Umbilical cord (tissue), 2 donors: Measurements from ENCODE around the gene LARGE1. TPM values are rescaled to one million over a fixed set of nuclear protein-coding genes. Genes with fewer than 3 reads are reported as not detected.
"Not testable (repeated sequence)": the region's sequence is repeated elsewhere in the genome, so short reads cannot be mapped to it uniquely, and the experiment has no call there.

Experiments used
- DNase-seq: peaks from one replicate; pipeline ENCODE4 v3.0.0-alpha.2; 2015; ENCODE audit warnings: low spot score
- total RNA-seq: library from RNA; depleted of rRNA; stranded (reverse); fragments of >200 nt; gene quantifications from one replicate; pipeline ENCODE4 v1.2.3, GENCODE V29; 2014; ENCODE audit warnings: low replicate concordance; ENCODE audit not compliant: insufficient read depth

The LARGE1 gene
- total RNA-seq, 1 donor from 2014 or later, result 32.5 TPM

- DNase-seq, result no peak
Measured at GRCh38 chr22:33477120-33478111, 442.9 kb downstream of the LARGE1 start.

GRCh38 chr22:33476716-33477115, 443.6 kb downstream of the LARGE1 start:
- DNase-seq, result no peak

- DNase-seq, result no peak
Measured at GRCh38 chr22:33476206-33476605, 444.1 kb downstream of the LARGE1 start.

GRCh38 chr22:33474587-33474986, 445.7 kb downstream of the LARGE1 start:
- DNase-seq, result no peak

- no peak for DNase-seq
Measured at GRCh38 chr22:33472462-33473344, 447.6 kb downstream of the LARGE1 start.

GRCh38 chr22:33470456-33470855, 449.8 kb downstream of the LARGE1 start:
- DNase-seq, result no peak

GRCh38 chr22:33467620-33468095, 452.6 kb downstream of the LARGE1 start:
- no peak for DNase-seq

- no peak for DNase-seq
Measured at GRCh38 chr22:33467080-33467479, 453.2 kb downstream of the LARGE1 start.

GRCh38 chr22:33465554-33465953, 454.7 kb downstream of the LARGE1 start:
- no peak for DNase-seq

GRCh38 chr22:33464698-33465097, 455.6 kb downstream of the LARGE1 start:
- no peak for DNase-seq

- DNase-seq, result no peak
Measured at GRCh38 chr22:33461698-33462434, 458.4 kb downstream of the LARGE1 start.

GRCh38 chr22:33461245-33461644, 459.0 kb downstream of the LARGE1 start:
- not testable (repeated sequence) for DNase-seq

GRCh38 chr22:33459137-33459536, 461.1 kb downstream of the LARGE1 start:
- no peak for DNase-seq

- no peak for DNase-seq
Measured at GRCh38 chr22:33456511-33456910, 463.8 kb downstream of the LARGE1 start.

- no peak for DNase-seq
Measured at GRCh38 chr22:33455036-33455435, 465.2 kb downstream of the LARGE1 start.

GRCh38 chr22:33451866-33452469, 468.3 kb downstream of the LARGE1 start:
- DNase-seq, result no peak

- DNase-seq, result no peak
Measured at GRCh38 chr22:33450756-33451155, 469.5 kb downstream of the LARGE1 start.

- no peak for DNase-seq
Measured at GRCh38 chr22:33447733-33448132, 472.5 kb downstream of the LARGE1 start.

- DNase-seq, result no peak
Measured at GRCh38 chr22:33443683-33444082, 476.6 kb downstream of the LARGE1 start.

- DNase-seq, result no peak
Measured at GRCh38 chr22:33440756-33441155, 479.5 kb downstream of the LARGE1 start.

GRCh38 chr22:33438273-33438672, 482.0 kb downstream of the LARGE1 start:
- DNase-seq, result peak; percentile 55
